Measurements from ENCODE around the gene AP1B1. TPM values are rescaled to one million over a fixed set of nuclear protein-coding genes. Genes with fewer than 3 reads are reported as not detected.

Gene AP1B1
- total RNA-seq, 2 donors from 2014 or later, result 33.8 to 83.7 TPM

DNA sequence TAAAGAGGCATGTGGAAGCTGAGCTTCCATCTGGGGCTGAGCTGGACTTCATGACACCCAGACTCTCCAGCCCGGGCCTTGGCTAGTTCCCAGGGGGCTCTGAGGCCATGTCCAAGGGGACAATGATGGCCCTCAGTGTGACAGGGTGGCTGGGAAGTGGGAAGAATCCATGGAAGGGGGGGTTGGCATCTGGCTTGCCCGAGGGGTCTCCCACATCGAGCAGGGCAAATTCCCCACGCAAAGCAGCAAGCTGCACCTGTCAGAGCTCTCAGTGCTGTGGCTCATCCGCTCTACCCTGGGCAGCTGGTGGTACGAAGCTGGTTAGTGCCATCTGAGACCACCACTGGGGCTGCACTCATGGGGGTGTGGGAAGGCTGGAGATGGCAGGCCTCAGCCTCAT, 9.4 kb upstream of the AP1B1 start:
- H3K27ac Mint-ChIP-seq, result no peak overlapping the region

DNA sequence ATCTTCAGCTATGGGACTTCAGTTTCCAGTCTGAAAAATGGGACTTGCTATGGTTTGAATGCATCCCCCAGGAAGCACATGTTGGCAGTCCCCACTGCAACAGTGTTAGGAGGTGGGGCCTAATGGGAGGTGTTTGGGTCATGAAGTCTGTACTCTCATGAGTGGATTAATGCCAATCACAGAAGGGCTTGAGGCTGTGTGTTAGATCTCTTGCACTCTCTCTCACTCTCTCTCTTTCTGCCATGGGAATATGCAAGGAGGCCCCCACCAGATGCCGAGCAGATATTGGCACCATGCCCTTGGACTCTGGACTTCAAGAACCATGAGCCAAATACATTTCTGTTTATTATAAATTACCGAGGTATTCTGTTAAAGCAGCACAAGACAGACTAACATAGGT, 7.8 kb upstream of the AP1B1 start:
- Mint-ChIP-seq H3K9me3 (no peaks in the 10 kb centered on the region), H3K36me3 (ENCODE audit: low read depth) (no peaks in the 10 kb centered on the region), H3K4me3 (no peak overlapping the region), H3K27me3 (peaks cover 5% of the 10 kb centered on the region), H3K27ac (no peak overlapping the region), H3K4me1 (peaks cover 6% of the 10 kb centered on the region)
- no peak for ATAC-seq (replicated peaks)

More for the DNA sequence above, 9.4 kb upstream of the AP1B1 start:
- Mint-ChIP-seq H3K9me3 (no peaks in the 10 kb centered on the region), H3K36me3 (ENCODE audit: low read depth) (no peaks in the 10 kb centered on the region), H3K27me3 (peaks cover 13% of the 10 kb centered on the region), H3K4me1 (peaks cover 6% of the 10 kb centered on the region), H3K4me3 (no peak overlapping the region)
- no peak for ATAC-seq (replicated peaks)

DNA sequence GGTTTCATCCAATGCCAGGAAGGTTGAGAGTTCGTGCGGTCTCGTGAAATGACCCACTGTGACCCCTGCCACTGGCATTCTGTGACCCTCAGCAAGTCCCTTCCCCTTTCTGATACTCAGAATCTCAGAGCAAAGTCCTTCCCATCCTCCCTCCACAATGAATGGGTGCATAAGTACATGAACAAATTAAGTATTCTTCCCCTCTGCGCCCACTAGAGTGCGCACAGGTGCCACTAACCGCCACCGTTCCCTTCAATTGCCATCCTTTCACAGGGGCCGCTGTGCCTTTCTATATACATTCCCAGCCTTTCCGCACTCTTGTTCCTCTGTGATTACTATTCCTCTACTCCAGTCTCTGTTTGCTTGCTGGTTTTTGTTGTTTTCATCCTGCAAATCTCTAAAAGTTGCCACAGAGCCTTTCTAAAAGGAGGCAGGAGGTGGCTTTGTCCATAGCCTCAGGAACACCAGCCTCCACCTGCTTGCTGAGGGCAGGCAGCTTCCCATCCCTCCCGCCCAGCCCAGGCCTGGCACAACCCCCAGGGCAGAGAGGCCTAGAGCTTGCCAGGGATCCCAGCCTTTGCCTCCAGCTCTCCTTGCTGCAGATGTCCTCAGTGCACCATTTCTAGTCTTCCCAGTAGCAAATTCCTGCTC, 6.7 kb upstream of the AP1B1 start:
- Mint-ChIP-seq H3K36me3 (ENCODE audit: low read depth) (no peaks in the 10 kb centered on the region), H3K27me3 (no peaks in the 10 kb centered on the region), H3K27ac (no peak overlapping the region), H3K4me1 (peaks cover 6% of the 10 kb centered on the region), H3K9me3 (no peaks in the 10 kb centered on the region), H3K4me3 (no peak overlapping the region)
- peak; percentile 91 for ATAC-seq (replicated peaks)

DNA sequence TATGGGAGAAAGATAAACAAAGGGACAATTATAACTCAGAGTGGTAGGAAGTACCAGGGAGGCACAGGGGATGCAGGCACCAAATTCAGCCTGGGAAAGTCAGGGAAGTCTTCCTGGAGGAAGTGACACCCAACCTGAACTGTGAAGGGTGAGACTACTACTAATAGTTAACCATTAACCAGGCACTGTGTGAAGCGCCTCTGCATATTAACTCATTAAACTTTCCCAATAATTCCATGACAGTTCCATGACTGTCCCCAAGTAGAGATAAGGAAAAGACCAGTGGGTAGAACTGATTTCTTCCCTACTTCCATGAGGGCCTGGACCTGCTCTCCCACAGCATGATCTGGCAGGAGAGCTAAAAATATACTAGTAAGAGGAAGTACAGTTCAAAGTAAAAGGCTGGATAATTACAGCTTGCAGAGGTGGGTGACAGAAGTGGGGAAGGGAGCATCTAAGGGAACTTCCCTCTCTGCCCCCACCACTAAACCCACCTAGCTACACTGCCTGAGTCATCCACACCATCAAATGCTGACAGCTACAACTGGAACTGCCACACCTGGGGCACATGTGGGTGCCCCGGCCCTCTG, 4.7 kb upstream of the AP1B1 start:
- no peak for ATAC-seq (replicated peaks)

DNA sequence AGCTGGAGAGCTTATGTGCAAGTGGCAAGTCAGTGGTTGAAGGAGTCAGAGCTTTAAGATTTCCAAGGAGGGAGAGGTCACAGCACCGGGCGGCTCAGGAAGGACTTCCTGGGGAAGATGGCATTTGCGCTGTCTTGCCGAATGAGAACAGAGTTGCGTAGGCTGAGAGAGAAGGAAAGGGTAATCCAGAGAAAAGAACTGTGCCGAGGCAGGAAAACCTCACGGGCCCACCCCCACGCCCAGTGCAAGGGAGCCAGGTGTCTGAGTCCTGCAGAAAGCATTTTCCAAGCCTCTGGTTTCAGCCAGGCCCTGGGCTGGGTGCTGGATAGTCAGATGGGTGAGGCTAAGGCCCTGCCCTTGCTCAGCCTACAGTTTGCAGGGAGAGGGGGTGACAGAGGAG, 3.2 kb upstream of the AP1B1 start:
- no peaks in the 10 kb centered on the region for H3K36me3 Mint-ChIP-seq (ENCODE audit: low read depth)
- no peak overlapping the region for H3K4me3 Mint-ChIP-seq
- no peaks in the 10 kb centered on the region for H3K9me3 Mint-ChIP-seq
- H3K27me3 Mint-ChIP-seq, result no peaks in the 10 kb centered on the region
- peaks cover 16% of the 10 kb centered on the region for H3K4me1 Mint-ChIP-seq
- ATAC-seq (replicated peaks), result no peak
- no peak overlapping the region for H3K27ac Mint-ChIP-seq

More for the DNA sequence above, 4.7 kb upstream of the AP1B1 start:
- H3K4me3 Mint-ChIP-seq, result no peak overlapping the region
- no peaks in the 10 kb centered on the region for H3K36me3 Mint-ChIP-seq (ENCODE audit: low read depth)
- H3K9me3 Mint-ChIP-seq, result no peaks in the 10 kb centered on the region
- peaks cover 6% of the 10 kb centered on the region for H3K4me1 Mint-ChIP-seq
- H3K27me3 Mint-ChIP-seq, result no peaks in the 10 kb centered on the region
- H3K27ac Mint-ChIP-seq, result no peak overlapping the region

DNA sequence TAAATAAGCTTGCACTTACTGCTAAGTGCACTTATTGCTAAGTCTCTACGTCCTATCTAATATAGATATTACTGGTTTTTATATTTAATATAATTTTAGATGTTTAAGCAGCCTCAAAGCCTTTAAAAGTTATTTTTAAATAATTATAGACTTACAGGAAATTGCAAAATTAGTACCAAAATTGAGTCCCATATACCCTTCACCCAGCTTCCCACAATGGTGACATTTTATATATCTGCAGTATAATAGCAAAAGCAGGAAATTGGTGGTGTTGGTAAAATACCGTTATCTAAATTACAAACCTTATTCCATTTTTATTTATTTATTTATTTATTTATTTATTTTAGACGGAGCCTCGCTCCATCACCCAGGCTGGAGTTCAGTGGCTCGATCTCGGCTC, 1.9 kb upstream of the AP1B1 start:
- Mint-ChIP-seq H3K4me3 (no peak overlapping the region), H3K4me1 (peaks cover 22% of the 10 kb centered on the region), H3K9me3 (no peaks in the 10 kb centered on the region), H3K27ac (no peak overlapping the region), H3K36me3 (ENCODE audit: low read depth) (peaks cover 6% of the 10 kb centered on the region), H3K27me3 (no peaks in the 10 kb centered on the region)
- no peak for ATAC-seq (replicated peaks)

GRCh38 chr22:29388759-29389090, 355 bp upstream of the AP1B1 start:
- Mint-ChIP-seq H3K36me3 (ENCODE audit: low read depth) (peaks cover 14% of the 10 kb centered on the region), H3K27ac (peak overlapping the region; percentile 79), H3K27me3 (no peaks in the 10 kb centered on the region), H3K4me3 (peak overlapping the region; percentile 85), H3K9me3 (no peaks in the 10 kb centered on the region), H3K4me1 (peaks cover 23% of the 10 kb centered on the region)
- peak; percentile 10 for ATAC-seq (replicated peaks)

- peak overlapping the region; percentile 85 for H3K4me3 Mint-ChIP-seq
- H3K27ac Mint-ChIP-seq, result peak overlapping the region; percentile 43
- peaks cover 27% of the 10 kb centered on the region for H3K4me1 Mint-ChIP-seq
- no peak for ATAC-seq (replicated peaks)
- no peaks in the 10 kb centered on the region for H3K27me3 Mint-ChIP-seq
- peaks cover 20% of the 10 kb centered on the region for H3K36me3 Mint-ChIP-seq (ENCODE audit: low read depth)
- H3K9me3 Mint-ChIP-seq, result no peaks in the 10 kb centered on the region
These were observed 1.7 kb downstream of the AP1B1 start for GRCh38 chr22:29386708-29387107.

DNA sequence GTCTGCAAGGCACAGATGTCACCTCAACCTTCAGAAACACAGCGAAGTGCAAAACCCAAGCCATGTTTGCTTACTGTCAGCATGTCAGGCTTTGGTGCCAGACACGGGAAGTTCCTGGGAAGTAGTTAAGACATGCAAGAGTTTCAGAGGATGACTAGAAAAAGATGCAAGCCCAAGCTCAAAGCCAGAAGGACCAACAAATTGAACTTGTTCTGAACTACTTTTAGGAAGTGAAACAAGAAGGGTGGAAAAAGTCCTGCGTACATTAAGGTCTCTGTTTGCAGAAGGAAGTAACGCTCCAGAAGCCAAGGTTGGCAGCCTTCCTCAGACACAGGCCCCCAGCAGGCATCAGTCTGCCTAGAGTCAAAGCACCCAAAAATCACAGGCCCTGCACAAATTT, 2.6 kb downstream of the AP1B1 start:
- H3K4me1 Mint-ChIP-seq, result peaks cover 36% of the 10 kb centered on the region
- no peak for ATAC-seq (replicated peaks)
- H3K9me3 Mint-ChIP-seq, result no peaks in the 10 kb centered on the region
- peak overlapping the region; percentile 9 for H3K4me3 Mint-ChIP-seq
- H3K36me3 Mint-ChIP-seq (ENCODE audit: low read depth), result peaks cover 20% of the 10 kb centered on the region
- H3K27ac Mint-ChIP-seq, result peak overlapping the region; percentile 37
- no peaks in the 10 kb centered on the region for H3K27me3 Mint-ChIP-seq

DNA sequence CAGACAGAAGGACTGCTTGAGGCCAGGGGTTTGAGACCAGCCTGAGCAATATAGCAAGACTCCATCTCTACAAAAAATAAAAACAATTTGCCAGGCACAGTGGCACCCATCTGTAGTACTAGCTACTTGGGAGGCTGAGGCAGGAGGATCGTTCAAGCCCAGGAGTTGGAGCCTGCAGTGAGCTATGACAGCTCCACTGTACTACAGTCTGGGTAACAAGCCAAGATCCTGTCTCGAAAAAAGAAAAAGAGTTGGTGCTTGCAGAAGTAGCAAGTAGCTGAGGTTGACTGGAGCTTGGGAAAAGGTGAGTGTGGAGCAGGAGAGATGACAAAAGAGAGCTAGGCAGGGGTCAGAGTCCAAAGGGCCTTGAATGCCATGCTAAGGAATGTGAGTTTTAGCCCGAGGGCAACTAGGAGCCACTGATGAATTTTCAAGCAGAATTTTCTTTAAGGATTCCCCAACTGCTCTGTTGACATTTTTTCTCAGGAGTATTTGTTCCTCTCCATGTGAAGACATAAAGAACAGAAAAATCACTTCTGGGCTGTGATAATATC, 3.1 kb downstream of the AP1B1 start:
- Mint-ChIP-seq H3K27ac (peak overlapping the region; percentile 37), H3K36me3 (ENCODE audit: low read depth) (peaks cover 20% of the 10 kb centered on the region), H3K4me1 (peaks cover 39% of the 10 kb centered on the region), H3K9me3 (no peaks in the 10 kb centered on the region), H3K4me3 (peak overlapping the region; percentile 9), H3K27me3 (no peaks in the 10 kb centered on the region)
- no peak for ATAC-seq (replicated peaks)

DNA sequence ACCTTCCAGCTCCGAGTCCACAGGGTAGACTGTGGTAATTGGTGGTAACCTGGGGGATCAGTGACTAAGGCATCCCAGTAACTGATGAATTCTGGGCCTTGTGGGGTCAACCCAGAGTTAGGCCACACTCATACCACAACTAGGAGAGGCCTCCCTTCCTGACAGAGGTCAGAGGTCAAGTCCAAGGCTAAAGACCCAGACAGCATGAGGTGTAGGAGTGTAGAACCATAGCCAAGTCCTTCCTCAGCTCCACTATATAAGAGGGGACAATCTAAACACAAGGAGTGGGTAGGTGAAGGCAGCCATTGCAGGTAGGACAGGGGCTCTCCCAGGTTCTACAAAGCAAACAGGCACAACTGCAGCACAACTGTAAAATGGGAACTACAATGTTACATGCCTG, 4.6 kb downstream of the AP1B1 start:
- Mint-ChIP-seq H3K4me3 (no peak overlapping the region), H3K27me3 (no peaks in the 10 kb centered on the region), H3K36me3 (ENCODE audit: low read depth) (peaks cover 30% of the 10 kb centered on the region), H3K9me3 (no peaks in the 10 kb centered on the region), H3K27ac (no peak overlapping the region), H3K4me1 (peaks cover 44% of the 10 kb centered on the region)
- ATAC-seq (replicated peaks), result no peak

- Mint-ChIP-seq H3K9me3 (no peaks in the 10 kb centered on the region), H3K27ac (peak overlapping the region; percentile 9), H3K4me3 (no peak overlapping the region), H3K27me3 (no peaks in the 10 kb centered on the region), H3K36me3 (ENCODE audit: low read depth) (peaks cover 31% of the 10 kb centered on the region), H3K4me1 (peaks cover 44% of the 10 kb centered on the region)
- no peak for ATAC-seq (replicated peaks)
These were observed 5.6 kb downstream of the AP1B1 start for GRCh38 chr22:29382580-29383302.

DNA sequence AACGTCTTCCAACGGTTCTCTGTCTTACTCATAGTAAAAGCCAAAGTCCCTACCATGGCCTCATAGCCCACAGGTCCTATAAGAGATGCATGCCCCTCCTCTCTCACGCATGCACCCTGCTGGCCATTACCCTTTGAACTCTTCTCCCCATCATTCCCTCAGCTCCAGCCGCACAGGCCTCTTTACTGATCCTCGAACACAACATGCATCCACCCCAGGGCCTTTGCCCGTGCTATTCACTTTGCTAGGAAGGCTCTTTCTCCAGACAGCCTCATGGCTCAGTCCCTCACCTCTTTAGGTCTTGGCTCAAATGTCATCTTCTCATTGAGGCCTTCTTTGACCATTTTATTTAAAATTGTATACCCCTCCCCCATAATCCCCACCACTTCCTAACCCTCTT, 7.5 kb downstream of the AP1B1 start:
- H3K27me3 Mint-ChIP-seq, result no peaks in the 10 kb centered on the region
- no peak overlapping the region for H3K4me3 Mint-ChIP-seq
- H3K4me1 Mint-ChIP-seq, result peaks cover 30% of the 10 kb centered on the region
- no peak for ATAC-seq (replicated peaks)
- peaks cover 50% of the 10 kb centered on the region for H3K36me3 Mint-ChIP-seq (ENCODE audit: low read depth)
- peak overlapping the region; percentile 9 for H3K27ac Mint-ChIP-seq
- H3K9me3 Mint-ChIP-seq, result no peaks in the 10 kb centered on the region

- Mint-ChIP-seq H3K4me1 (peaks cover 31% of the 10 kb centered on the region), H3K27me3 (no peaks in the 10 kb centered on the region), H3K9me3 (no peaks in the 10 kb centered on the region), H3K36me3 (ENCODE audit: low read depth) (peaks cover 50% of the 10 kb centered on the region), H3K27ac (peak overlapping the region; percentile 9), H3K4me3 (no peak overlapping the region)
- no peak for ATAC-seq (replicated peaks)
These were observed 8.2 kb downstream of the AP1B1 start for GRCh38 chr22:29380032-29380781.

All from activated T-helper 17 cell treated with anti-CD3 and anti-CD28 coated beads, Interleukin-2, amount 50 U/mL, for 72 hours (primary cell).